Right cardiac atrium (tissue), 5 donors: Measurements from ENCODE around the gene OTUD4. TPM values are rescaled to one million over a fixed set of nuclear protein-coding genes. Genes with fewer than 3 reads are reported as not detected.

Source experiments
- ATAC-seq, 2 donors: fragments of 200-7000 bp; cut with Tn5 transposase; one replicate each; pipeline versions ENCODE4 v1.8.0 to v1.9.1; 2020; ENCODE audit warnings: moderate library complexity in 2 of 2, mild to moderate bottlenecking in 1 of 2
- DNase-seq, 3 donors: peaks; one replicate each; pipeline ENCODE4 v3.0.0-alpha.2; 2020
- H3K27ac ChIP-seq: one replicate; pipeline ENCODE4 v1.5.1; 2013; ENCODE audit warnings: mild to moderate bottlenecking, low read length, control low read depth, moderate library complexity
- H3K27me3 ChIP-seq: one replicate; pipeline ENCODE4 v1.6.1; 2013; ENCODE audit not compliant: control insufficient read depth, insufficient read depth
- H3K4me1 ChIP-seq: one replicate; pipeline ENCODE4 v1.6.1; 2013; ENCODE audit warnings: low read length; ENCODE audit not compliant: control insufficient read depth, insufficient read depth
- H3K4me3 ChIP-seq: one replicate; pipeline ENCODE4 v1.5.1; 2013; ENCODE audit warnings: low read length, control low read depth
- H3K9me3 ChIP-seq: one replicate; pipeline ENCODE4 v1.6.1; 2013; ENCODE audit warnings: low read length; ENCODE audit not compliant: control insufficient read depth
- WGBS: extraction: QIAGEN DNeasy Blood & Tissue Kit; methylation state at CpG from one replicate; pipeline ENCODE4 v1.1.7; 2013; 5-methylcytosine and 5-hydroxymethylcytosine counted together
- intact Hi-C, 4 donors: fragments of 100-400 bp; cut with DNase I; formaldehyde crosslinking; loops; one replicate each; pipeline versions ENCODE4 v1.11.0 to v1.14.0; 2022 to 2023
- polyA plus RNA-seq: library from polyadenylated mRNA; stranded (reverse); fragments of 200-250 nt; gene quantifications from one replicate; pipeline ENCODE4 v1.2.3, GENCODE V29; 2013
- total RNA-seq, 4 donors: library from RNA; stranded (reverse); fragmentation: NEBNext Ultra II Directional; extraction: Animal tissue kit (Norgen Biotek cat#: 25700); gene quantifications; one replicate each; pipeline ENCODE4 v1.2.1, GENCODE V29; 2021
- donor health status: healthy with polysubstance abuse.
- donor health status: DM: no; HTN: yes; CAD: no.
- donor health status: DM: no; HTN: no; CAD: no.
- donor health status: DM: no; HTN: yes; CAD: no; lungs with severe emphysema.
- donor health status: DM: yes; HTN: yes; CAD: no.

The OTUD4 gene
- total and polyA plus RNA-seq, 5 donors, result 8.8 to 27.6 (median 27.0) TPM

GRCh38 chr4:145090380-145090779 lies 90.0 kb downstream of the OTUD4 start:
- no peak for DNase-seq
- no peak for ATAC-seq
- WGBS, result 93% methylated on average over 1 of the region's 1 CpG
- intact Hi-C loops, result no loop called here
- Histone ChIP-seq H3K27me3 (no peaks in the 10 kb centered on the region), H3K4me1 (no peaks in the 10 kb centered on the region), H3K4me3 (no peak overlapping the region), H3K27ac (no peak overlapping the region), H3K9me3 (no peaks in the 10 kb centered on the region)

- Histone ChIP-seq H3K9me3 (no peaks in the 10 kb centered on the region), H3K4me1 (no peaks in the 10 kb centered on the region), H3K27me3 (no peaks in the 10 kb centered on the region), H3K4me3 (no peak overlapping the region), H3K27ac (no peak overlapping the region)
- ATAC-seq, result no peak
- intact Hi-C loops, result no loop called here
- 91% methylated on average over 1 of the region's 1 CpG for WGBS
- no peak for DNase-seq
Measured at GRCh38 chr4:145083891-145084605, 96.3 kb downstream of the OTUD4 start.

Other genes with a start within 250 kb of the OTUD4 start
- 10 to 100 TPM; 14.7 to 17.7 (median 16.3) TPM for gene ANAPC10, start 82.4 kb downstream of the OTUD4 start, total RNA-seq
- gene ANAPC10, start 82.4 kb downstream of the OTUD4 start, polyA plus RNA-seq, result 21.0 TPM
- gene ABCE1, start 82.3 kb downstream of the OTUD4 start, total RNA-seq, result 10 to 100 TPM; 29.7 to 41.9 (median 31.5) TPM
- gene ABCE1, start 82.3 kb downstream of the OTUD4 start, polyA plus RNA-seq, result 15.7 TPM